Stimulated activated CD8-positive, alpha-beta memory T cell treated with anti-CD3 and anti-CD28 coated beads, Interleukin-7, amount 100 ng/mL, for 1 hour (primary cell): Measurements from ENCODE around the gene TM9SF3.
"Not testable (repeated sequence)": the region's sequence is repeated elsewhere in the genome, so short reads cannot be mapped to it uniquely, and the experiment has no call there.

Experiments
- DNase-seq, 2 donors: peaks; one replicate each; pipeline ENCODE4 v3.0.0-alpha.2; 2020; ENCODE audit warnings: low read depth in 2 of 2

Gene TM9SF3

GRCh38 chr10:96570511-96570910 is 16.3 kb downstream of the TM9SF3 start:
- DNase-seq = no peak

GRCh38 chr10:96568402-96568801 is 18.4 kb downstream of the TM9SF3 start:
- DNase-seq = no peak

GRCh38 chr10:96565774-96566173 is 21.0 kb downstream of the TM9SF3 start:
- no peak for DNase-seq

GRCh38 chr10:96560966-96561887 is 25.6 kb downstream of the TM9SF3 start:
- DNase-seq = no peak

GRCh38 chr10:96560489-96560888 is 26.3 kb downstream of the TM9SF3 start:
- no peak for DNase-seq

DNA sequence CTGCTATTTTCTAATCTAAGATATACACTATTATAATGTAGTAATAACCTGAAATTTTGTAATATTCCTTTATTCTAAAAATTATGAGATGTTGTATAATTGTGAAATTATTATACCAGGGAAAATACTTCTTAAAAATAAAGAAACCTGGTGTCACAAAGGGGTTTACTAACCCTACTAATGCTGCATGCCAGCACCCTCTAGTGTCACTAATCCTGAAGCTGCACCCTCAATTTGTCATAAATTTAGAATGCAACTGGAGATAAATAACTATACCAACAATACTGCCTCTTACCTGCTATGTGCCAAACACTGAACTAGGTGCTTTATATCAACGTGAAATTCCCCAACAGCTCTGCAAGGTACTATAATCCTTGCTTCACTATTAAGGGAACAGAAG is 30.8 kb downstream of the TM9SF3 start:
- DNase-seq = no peak

- DNase-seq = no peak
Measured at GRCh38 chr10:96555330-96555729, 31.5 kb downstream of the TM9SF3 start.

GRCh38 chr10:96548589-96548988 is 38.2 kb downstream of the TM9SF3 start:
- DNase-seq = no peak

GRCh38 chr10:96545558-96545957 is 41.3 kb downstream of the TM9SF3 start:
- DNase-seq = not testable (repeated sequence)

DNA sequence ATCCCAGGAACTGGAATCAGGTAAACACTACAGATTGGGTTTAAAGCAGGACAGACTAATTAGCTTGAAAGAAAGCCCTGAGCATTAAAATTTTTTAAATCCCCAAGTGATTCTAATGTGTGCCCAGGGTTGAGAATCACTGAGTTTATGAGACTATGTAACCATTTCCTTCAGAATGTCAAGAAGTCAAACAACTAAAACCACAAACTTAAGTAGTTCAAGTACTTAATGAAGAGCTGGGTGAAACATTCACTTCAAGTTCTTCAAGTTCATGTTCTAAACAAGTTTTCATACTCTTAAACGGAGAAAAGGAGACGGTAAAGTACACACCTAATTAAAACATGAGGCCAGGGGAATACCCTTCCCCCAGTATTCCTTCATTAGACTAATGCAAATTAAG is 44.9 kb downstream of the TM9SF3 start:
- DNase-seq = no peak

GRCh38 chr10:96540240-96540639 is 46.6 kb downstream of the TM9SF3 start:
- DNase-seq = no peak

DNA sequence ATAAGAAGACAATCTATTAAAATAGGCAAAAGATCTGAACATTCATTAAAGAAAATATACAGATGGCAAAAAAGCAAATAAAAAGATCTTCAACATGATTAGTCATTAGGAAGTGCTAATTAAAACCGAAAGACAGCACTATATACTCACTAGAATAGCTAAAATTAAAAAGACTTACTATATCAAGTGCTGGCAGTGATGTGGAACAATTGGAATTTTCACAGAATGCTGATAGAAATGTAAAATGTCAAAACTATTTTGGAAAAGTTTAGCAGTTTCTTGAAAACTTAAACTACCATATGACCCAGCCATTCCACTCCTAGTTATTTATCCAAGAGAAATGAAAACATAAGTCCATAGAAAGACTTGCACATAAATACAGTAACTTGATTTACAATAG is 48.1 kb downstream of the TM9SF3 start:
- DNase-seq = no peak

DNA sequence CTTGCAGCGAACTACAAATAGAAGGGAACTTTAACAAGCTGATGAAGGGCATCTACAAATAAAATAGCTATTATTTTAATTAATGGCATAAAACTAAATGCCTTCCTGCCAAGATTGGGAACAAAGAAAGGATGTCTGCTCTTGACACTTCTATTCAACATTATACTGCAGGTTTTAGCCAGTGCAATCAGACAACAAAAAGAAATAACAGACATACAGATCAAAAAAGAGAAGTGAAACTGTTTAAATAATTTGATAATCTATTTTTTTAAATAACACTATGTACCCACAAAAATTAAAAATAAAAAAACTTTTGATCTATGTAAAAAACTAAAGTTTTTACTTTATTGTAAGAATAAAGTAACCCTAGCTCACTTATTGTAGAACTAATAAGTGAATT is 50.7 kb downstream of the TM9SF3 start:
- DNase-seq = no peak

DNA sequence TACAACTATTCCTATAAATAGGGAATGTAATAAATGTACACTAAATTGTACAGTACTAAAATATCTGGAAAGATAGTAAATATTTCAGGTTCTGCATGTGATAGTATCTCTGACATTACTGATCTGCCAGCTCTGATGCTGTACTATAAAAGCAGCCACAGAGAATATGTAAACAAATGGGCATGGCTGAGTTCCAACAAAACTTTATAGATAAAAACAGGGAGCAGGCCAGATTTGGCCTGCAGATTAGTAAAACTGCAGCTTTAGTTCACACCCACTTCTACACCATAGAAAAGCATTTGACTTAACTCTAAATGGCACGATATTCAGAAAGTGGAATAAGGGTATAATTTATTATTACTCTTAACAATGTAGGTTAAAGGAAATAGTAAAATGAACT is 54.3 kb downstream of the TM9SF3 start:
- no peak for DNase-seq

DNA sequence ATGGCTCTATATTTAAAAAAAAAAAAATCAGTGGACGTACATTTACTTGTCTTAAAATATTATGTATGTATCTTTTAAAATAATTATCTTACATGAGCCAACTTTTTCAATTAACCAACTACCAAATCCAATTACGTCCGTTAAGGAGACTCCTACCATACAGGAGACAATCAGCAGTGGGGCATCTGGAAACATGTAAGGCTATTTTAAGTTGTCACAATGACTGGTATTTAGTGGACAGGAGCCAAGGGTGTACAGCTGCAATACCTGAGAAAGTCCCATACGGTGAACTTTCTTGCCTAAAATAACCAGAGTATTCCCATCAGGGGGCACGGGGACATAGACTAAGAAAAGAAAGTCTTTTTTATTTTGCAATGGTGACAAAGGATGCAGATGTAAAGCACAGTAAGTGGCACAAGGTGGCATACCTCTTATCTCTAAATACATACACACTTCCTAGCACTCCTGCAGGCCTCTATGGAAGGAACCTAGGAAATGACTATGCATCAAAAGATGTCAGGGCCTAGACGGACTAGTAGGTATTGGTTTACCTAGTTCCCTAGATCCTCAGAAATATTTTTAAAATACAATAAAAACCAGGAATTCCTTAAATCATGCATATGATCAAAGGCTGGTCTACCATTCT is 57.1 kb downstream of the TM9SF3 start:
- DNase-seq = no peak

DNA sequence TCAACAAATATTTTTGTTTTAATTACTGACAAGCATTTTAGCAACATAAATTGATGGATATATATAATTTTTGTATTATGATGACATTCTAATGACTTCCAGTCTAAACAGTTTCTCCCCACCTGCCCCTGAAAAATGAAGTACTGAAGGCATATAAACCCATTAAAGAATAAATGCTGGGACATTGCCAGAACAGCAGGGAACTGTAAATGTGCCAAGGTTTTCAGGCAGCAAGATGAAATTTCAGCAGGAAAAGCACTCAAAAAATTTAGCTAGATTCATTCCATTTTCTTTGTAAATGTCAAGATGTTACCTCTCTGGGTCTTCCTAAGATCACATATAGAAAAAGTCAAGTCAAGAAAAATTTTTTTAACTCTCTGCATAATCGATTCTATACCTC is 62.1 kb downstream of the TM9SF3 start:
- DNase-seq = no peak

DNA sequence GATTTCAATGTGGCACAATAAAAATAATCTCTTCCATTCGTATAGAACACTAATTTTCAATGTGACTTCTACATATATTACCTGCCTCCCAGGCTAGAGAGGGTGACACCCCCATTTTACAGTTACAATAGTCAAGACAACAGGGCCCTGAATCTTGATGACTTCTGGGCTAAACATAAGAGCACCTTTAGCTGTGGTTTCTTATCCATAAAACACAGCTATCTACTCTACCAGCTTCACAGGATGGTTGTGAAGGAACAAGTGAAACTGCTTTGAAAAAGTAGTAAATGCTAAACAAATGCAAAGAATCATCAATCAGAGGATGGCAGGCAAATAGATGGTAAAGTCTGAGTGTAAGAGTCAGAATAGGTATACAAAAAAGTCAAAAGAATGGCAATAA is 69.5 kb downstream of the TM9SF3 start:
- no peak for DNase-seq

DNA sequence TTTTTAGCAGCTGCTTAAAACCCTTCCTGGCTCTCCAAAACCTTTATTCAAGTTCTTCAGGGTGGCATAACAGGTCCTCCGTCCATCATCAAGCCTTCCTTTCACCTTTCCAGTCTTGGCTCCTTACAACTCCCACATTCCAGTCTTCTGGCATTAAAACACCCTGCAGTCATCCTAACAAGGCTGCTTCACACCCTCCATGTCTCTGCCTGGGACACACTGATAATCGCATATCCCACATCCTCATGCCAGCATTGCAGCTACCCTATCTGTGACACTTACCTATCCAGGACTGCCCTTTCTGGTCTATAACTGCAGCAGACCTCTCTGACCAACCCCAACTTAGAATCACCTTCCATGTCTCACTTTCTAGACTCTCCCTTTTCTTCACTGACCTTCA is 70.5 kb downstream of the TM9SF3 start:
- no peak for DNase-seq

DNA sequence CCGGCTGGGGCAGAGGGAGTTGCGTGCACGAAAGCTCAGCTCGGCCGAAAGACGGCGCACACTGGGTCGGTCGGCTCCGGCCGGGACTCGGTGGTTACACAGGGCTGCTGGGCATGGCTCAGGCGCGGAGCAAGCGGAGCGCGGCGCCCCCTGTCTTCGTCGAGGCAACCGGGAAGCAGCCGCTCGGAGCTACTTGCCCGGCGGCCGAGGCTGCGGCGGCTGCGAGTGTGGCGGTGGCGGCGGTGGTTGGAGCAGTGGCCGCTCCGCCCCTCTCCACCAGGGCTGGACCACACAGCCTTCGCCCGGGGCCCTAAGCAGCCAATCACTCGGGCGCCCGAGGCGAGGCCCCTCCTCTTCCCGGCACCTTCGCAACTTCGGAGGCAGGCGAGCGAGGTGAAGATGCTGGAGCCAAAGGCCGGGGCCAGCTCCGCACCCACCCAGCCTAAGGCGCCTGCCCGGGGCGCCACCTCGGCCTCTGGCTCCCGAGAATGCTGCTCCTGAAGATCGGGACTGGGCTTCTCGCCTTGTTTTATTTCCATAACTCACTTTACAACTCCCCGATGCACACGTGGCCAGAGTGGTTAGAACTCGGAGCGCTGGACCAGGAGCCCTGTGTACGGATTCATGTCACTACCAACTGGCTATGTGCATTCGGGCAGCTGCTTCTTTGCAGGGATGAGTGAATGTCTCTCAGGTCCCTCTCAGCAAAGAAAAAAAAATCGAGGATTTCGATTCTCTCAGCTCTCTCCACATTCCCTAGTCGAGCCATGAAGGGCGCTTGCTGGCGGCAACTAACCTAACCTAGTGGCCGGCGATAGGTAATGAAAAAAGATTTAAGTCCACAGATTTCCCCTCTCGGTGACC is 72.9 kb downstream of the TM9SF3 start, which contains the start of gene TLL2:
TSS of gene TLL2 (minus strand) at position 229 of the 864 bp plus-strand sequence. CDS start 241 bp downstream, outside the sequence.
- peak in 1 of 2 donors; percentile 13 for DNase-seq

GRCh38 chr10:96513305-96513697 is 73.5 kb downstream of the TM9SF3 start:
- DNase-seq = no peak

DNA sequence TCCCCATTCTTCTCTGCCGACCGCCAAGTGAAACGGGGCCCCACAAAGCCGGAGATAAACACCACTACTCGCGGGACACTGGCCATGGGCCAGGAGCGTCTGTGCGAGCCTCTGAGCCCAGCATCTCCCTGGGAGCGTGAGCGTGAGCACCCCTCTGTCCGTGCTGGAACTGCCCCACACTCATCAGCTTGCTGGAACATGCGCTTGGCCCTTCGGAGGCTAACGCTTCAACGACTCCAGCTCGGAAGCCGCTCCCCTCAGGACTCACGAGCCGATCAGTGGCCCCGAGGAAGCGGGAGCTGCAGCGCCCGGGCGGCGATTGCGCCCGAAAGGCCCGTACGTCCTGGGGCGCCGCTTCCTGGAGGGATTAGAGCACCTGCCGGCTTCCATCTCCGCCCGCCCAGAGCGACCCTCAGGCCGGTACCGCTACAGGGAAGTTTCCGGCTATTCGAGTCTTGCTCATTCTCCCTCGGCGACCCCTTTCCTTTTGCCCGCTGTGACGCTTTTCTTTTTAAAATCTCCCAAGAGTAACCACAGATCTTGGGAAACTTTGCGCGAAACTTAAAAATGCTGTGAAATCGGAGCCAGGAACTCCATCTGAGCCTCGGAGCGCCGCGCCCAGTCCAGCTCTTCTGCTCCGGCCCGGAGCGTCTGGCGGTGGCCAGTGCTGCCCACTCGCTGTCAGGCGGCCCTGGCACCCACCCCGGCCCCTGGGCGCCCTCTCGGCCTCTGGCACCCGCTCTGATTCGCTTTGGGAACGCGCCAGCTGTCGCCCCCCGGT is 74.1 kb downstream of the TM9SF3 start:
- no peak for DNase-seq
